Measurements from ENCODE around the gene LURAP1L.

LURAP1L gene

DNA sequence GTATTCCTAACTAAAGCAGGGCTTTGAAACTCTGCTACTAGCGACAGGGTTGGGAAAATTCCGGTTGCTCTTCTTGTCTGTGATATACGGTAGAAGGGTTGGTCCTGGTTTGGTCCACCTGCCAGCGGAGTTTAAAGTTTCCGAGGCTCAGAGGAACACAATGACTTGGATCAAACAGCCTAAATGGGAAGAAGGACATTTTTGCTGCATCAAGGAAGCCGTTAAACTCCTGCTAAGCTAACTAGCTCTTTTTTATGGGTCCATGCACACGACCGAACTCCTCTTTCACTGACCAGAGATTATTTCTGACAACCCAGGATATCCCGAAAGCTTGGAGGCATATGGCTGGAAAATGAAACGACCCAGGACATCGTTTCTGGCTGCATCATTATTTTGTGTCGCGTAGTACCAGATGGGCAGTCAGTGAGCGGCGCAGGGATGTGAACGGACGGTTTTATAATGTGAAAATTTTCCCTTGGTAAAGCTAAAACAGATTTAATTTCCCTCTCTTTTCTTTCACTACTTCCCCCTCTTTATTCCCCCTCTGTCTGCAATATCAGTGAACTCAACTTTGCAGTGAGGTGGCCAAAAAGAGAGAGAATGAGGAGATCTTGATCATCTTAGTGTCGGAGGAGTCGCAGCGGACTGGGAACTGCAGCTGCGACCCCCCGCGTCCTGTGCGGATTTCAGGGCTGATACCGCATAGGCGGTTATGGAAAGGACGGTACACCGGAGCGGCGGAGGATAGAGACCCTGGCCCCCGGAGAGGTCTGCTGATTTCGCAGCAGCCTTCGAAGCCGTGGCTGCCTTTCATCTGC is at the start of gene LURAP1L:
TSS of gene LURAP1L (plus strand) at position 160 of the 818 bp plus-strand sequence. CDS start 696 bp downstream, outside the sequence.
- Mint-ChIP-seq H3K9me3 (peaks cover 0 to 3% of the 10 kb centered on the region in 2 donors), H3K4me1 (peaks cover 9 to 19% of the 10 kb centered on the region in 2 donors), H3K27me3 (peaks cover 22 to 25% of the 10 kb centered on the region in 2 donors), H3K4me3 (peak within 1 kb of the TSS; percentile 77 to 78), H3K27ac (no peak within 1 kb of the TSS), H3K36me3 (no peaks in the 10 kb centered on the region)
- ATAC-seq (replicated peaks) (no peak), DNase-seq (no peak)

- H3K4me1 Mint-ChIP-seq = no peaks in the 10 kb centered on the region
- H3K4me3 Mint-ChIP-seq = no peak overlapping the region
- no peak overlapping the region for H3K27ac Mint-ChIP-seq
- no peaks in the 10 kb centered on the region for H3K36me3 Mint-ChIP-seq
- H3K9me3 Mint-ChIP-seq = peaks cover 3% of the 10 kb centered on the region in 2 donors
- no peaks in the 10 kb centered on the region for H3K27me3 Mint-ChIP-seq
- ATAC-seq (replicated peaks) (no peak), DNase-seq (no peak)
Observed at GRCh38 chr9:12726795-12727194, 48.0 kb upstream of the LURAP1L start.

GRCh38 chr9:12730198-12730597 is 44.6 kb upstream of the LURAP1L start:
- ATAC-seq (replicated peaks) = no peak
- H3K9me3 Mint-ChIP-seq = peaks cover 7 to 11% of the 10 kb centered on the region in 2 donors
- DNase-seq = no peak
- no peaks in the 10 kb centered on the region for H3K36me3 Mint-ChIP-seq
- no peak overlapping the region for H3K27ac Mint-ChIP-seq
- H3K27me3 Mint-ChIP-seq = no peaks in the 10 kb centered on the region
- H3K4me1 Mint-ChIP-seq = no peaks in the 10 kb centered on the region
- H3K4me3 Mint-ChIP-seq = no peak overlapping the region

GRCh38 chr9:12730927-12731326 is 43.9 kb upstream of the LURAP1L start:
- no peak for ATAC-seq (replicated peaks)
- Mint-ChIP-seq H3K9me3 (peaks cover 9 to 11% of the 10 kb centered on the region in 2 donors), H3K4me3 (no peak overlapping the region), H3K27me3 (no peaks in the 10 kb centered on the region), H3K36me3 (no peaks in the 10 kb centered on the region), H3K4me1 (no peaks in the 10 kb centered on the region), H3K27ac (no peak overlapping the region)
- no peak for DNase-seq

- DNase-seq = no peak
- no peak for ATAC-seq (replicated peaks)
- Mint-ChIP-seq H3K4me3 (no peak overlapping the region), H3K9me3 (peaks cover 9 to 11% of the 10 kb centered on the region in 2 donors), H3K27me3 (no peaks in the 10 kb centered on the region), H3K4me1 (no peaks in the 10 kb centered on the region), H3K36me3 (no peaks in the 10 kb centered on the region), H3K27ac (no peak overlapping the region)
Observed at GRCh38 chr9:12732971-12733370, 41.8 kb upstream of the LURAP1L start.

DNA sequence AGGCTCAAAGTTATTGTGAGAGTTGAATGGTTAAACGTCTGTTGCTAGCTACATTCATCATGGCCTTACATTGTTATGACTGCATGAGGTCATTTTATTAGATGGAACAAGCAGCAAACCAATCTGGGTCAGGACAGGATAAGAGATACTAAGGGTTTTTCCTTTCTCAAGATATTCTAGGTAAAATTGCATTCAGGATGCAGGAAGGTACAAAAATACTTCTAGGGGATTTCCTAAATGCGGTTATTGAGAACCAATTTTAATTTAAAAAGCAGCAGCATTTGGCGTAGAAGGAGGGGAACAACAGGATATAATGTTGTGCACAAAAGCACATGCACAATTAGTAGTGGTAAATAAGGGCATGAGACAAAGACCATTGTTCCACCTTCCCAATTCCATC is 39.2 kb upstream of the LURAP1L start:
- H3K27me3 Mint-ChIP-seq = no peaks in the 10 kb centered on the region
- H3K36me3 Mint-ChIP-seq = no peaks in the 10 kb centered on the region
- H3K9me3 Mint-ChIP-seq = peaks cover 9 to 14% of the 10 kb centered on the region in 2 donors
- H3K4me1 Mint-ChIP-seq = no peaks in the 10 kb centered on the region
- DNase-seq (no peak), ATAC-seq (replicated peaks) (no peak)
- no peak overlapping the region for H3K27ac Mint-ChIP-seq
- no peak overlapping the region for H3K4me3 Mint-ChIP-seq

DNA sequence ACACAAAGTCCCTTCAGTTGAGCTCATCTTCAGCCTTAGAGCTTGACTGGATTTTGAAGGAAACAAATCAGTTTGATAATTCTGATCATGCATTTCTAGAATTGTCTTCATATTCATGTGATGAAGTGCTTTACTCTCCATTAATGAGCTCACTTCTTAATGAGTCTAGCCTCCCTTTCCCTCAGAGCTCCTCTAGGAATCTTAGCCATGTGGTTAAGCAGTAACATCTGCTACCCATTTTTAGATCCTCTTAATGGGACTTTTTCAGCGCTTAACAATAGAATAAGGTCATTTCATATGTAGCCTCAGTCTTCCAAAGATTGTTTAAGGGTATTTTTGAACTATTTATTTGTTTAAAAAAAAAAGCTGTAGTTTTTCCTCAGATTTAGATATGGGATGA is 36.9 kb upstream of the LURAP1L start:
- H3K4me3 Mint-ChIP-seq = no peak overlapping the region
- H3K9me3 Mint-ChIP-seq = peaks cover 11 to 14% of the 10 kb centered on the region in 2 donors
- no peak for ATAC-seq (replicated peaks)

GRCh38 chr9:12739014-12739652 is 35.7 kb upstream of the LURAP1L start:
- no peaks in the 10 kb centered on the region for H3K36me3 Mint-ChIP-seq
- peaks cover 9% of the 10 kb centered on the region in 2 donors for H3K9me3 Mint-ChIP-seq
- H3K27me3 Mint-ChIP-seq = no peaks in the 10 kb centered on the region
- no peak overlapping the region for H3K27ac Mint-ChIP-seq
- no peak overlapping the region for H3K4me3 Mint-ChIP-seq
- ATAC-seq (replicated peaks) (no peak), DNase-seq (no peak)
- H3K4me1 Mint-ChIP-seq = no peaks in the 10 kb centered on the region

More for the DNA sequence above, 36.9 kb upstream of the LURAP1L start:
- Mint-ChIP-seq H3K36me3 (no peaks in the 10 kb centered on the region), H3K4me1 (no peaks in the 10 kb centered on the region), H3K27me3 (no peaks in the 10 kb centered on the region), H3K27ac (no peak overlapping the region)
- no peak for DNase-seq

GRCh38 chr9:12740845-12741244 is 34.0 kb upstream of the LURAP1L start:
- DNase-seq (no peak), ATAC-seq (replicated peaks) (no peak)
- no peak overlapping the region for H3K27ac Mint-ChIP-seq
- no peaks in the 10 kb centered on the region for H3K4me1 Mint-ChIP-seq
- H3K27me3 Mint-ChIP-seq = no peaks in the 10 kb centered on the region
- no peak overlapping the region for H3K4me3 Mint-ChIP-seq
- peaks cover 8 to 9% of the 10 kb centered on the region in 2 donors for H3K9me3 Mint-ChIP-seq
- no peaks in the 10 kb centered on the region for H3K36me3 Mint-ChIP-seq

- H3K9me3 Mint-ChIP-seq = peaks cover 7 to 8% of the 10 kb centered on the region in 2 donors
- no peaks in the 10 kb centered on the region for H3K4me1 Mint-ChIP-seq
- DNase-seq (no peak), ATAC-seq (replicated peaks) (no peak)
- H3K27ac Mint-ChIP-seq = no peak overlapping the region
- H3K27me3 Mint-ChIP-seq = no peaks in the 10 kb centered on the region
- H3K4me3 Mint-ChIP-seq = no peak overlapping the region
- no peaks in the 10 kb centered on the region for H3K36me3 Mint-ChIP-seq
Observed at GRCh38 chr9:12748016-12748415, 26.8 kb upstream of the LURAP1L start.

GRCh38 chr9:12748954-12749353 is 25.9 kb upstream of the LURAP1L start:
- peaks cover 7 to 8% of the 10 kb centered on the region in 2 donors for H3K9me3 Mint-ChIP-seq
- DNase-seq (no peak), ATAC-seq (replicated peaks) (no peak)
- no peaks in the 10 kb centered on the region for H3K36me3 Mint-ChIP-seq
- no peak overlapping the region for H3K27ac Mint-ChIP-seq
- no peaks in the 10 kb centered on the region for H3K27me3 Mint-ChIP-seq
- H3K4me3 Mint-ChIP-seq = no peak overlapping the region
- H3K4me1 Mint-ChIP-seq = no peaks in the 10 kb centered on the region

DNA sequence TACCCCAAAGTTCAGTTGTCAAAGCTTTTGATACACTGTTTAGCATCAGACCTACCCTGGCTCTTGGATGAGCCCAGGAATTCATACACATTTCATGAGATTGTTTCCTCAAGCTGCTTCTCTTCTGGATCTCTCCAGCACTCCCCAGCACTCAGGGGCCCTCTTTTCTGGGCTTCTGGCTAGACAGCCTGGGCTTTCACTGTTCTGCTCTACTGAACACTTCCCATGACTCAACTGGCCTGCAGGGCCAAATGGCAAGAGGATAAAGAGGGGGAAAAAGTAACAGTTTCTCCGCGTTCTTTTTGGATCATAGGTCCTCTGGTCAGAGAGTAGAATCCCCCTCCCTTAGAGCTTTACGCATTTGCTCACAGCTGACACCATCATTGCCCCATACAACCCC is 20.9 kb upstream of the LURAP1L start:
- no peaks in the 10 kb centered on the region for H3K27me3 Mint-ChIP-seq
- DNase-seq (no peak), ATAC-seq (replicated peaks) (no peak)
- peaks cover 0 to 1% of the 10 kb centered on the region in 2 donors for H3K9me3 Mint-ChIP-seq
- no peaks in the 10 kb centered on the region for H3K4me1 Mint-ChIP-seq
- no peak overlapping the region for H3K27ac Mint-ChIP-seq
- no peaks in the 10 kb centered on the region for H3K36me3 Mint-ChIP-seq
- H3K4me3 Mint-ChIP-seq = no peak overlapping the region

- Mint-ChIP-seq H3K27me3 (no peaks in the 10 kb centered on the region), H3K27ac (no peak overlapping the region), H3K36me3 (no peaks in the 10 kb centered on the region), H3K9me3 (peaks cover 0 to 1% of the 10 kb centered on the region in 2 donors), H3K4me3 (no peak overlapping the region), H3K4me1 (no peaks in the 10 kb centered on the region)
- ATAC-seq (replicated peaks) = no peak
- DNase-seq = no peak
Observed at GRCh38 chr9:12759761-12760160, 15.1 kb upstream of the LURAP1L start.

DNA sequence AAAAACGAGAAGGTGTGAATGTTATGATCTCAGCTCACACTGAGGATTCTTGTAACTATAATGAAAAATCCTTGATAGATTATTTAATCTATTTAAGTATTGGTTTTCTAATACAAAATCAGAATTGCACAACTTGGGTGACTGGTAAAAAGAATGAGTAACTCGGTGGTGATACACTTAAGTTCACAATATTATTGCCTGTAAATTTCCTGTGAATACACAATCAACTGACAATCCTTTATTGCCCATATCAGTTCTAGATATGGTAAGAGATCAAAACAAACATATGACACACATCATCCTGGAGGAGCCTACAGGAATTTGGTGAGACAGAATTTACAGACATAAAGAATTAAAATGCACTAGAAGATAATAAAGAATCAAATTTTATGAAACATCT is 14.1 kb upstream of the LURAP1L start:
- H3K4me1 Mint-ChIP-seq = no peaks in the 10 kb centered on the region
- no peak overlapping the region for H3K27ac Mint-ChIP-seq
- no peak overlapping the region for H3K4me3 Mint-ChIP-seq
- H3K27me3 Mint-ChIP-seq = no peaks in the 10 kb centered on the region
- no peaks in the 10 kb centered on the region for H3K36me3 Mint-ChIP-seq
- ATAC-seq (replicated peaks) = no peak
- H3K9me3 Mint-ChIP-seq = peaks cover 0 to 1% of the 10 kb centered on the region in 2 donors
- DNase-seq = no peak

- ATAC-seq (replicated peaks) = no peak
- Mint-ChIP-seq H3K9me3 (no peaks in the 10 kb centered on the region), H3K4me1 (no peaks in the 10 kb centered on the region), H3K27me3 (no peaks in the 10 kb centered on the region), H3K36me3 (no peaks in the 10 kb centered on the region), H3K4me3 (no peak overlapping the region), H3K27ac (no peak overlapping the region)
- no peak for DNase-seq
Observed at GRCh38 chr9:12764150-12764549, 10.7 kb upstream of the LURAP1L start.
